Mucosa of stomach (tissue), 1 donor: ENCODE measurements around the gene TBC1D16.

ENCODE experiments used
- H3K27me3 ChIP-seq: one replicate; pipeline ENCODE4 v1.7.0; 2013; ENCODE audit warnings: mild to moderate bottlenecking, low read length; ENCODE audit not compliant: control insufficient read depth, insufficient read depth
- H3K36me3 ChIP-seq: one replicate; pipeline ENCODE4 v1.7.0; 2013; ENCODE audit warnings: low read length; ENCODE audit not compliant: control insufficient read depth, insufficient read depth
- H3K4me1 ChIP-seq: one replicate; pipeline ENCODE4 v1.7.0; 2013; ENCODE audit warnings: mild to moderate bottlenecking, low read length; ENCODE audit not compliant: control insufficient read depth, insufficient read depth
- H3K4me3 ChIP-seq: one replicate; pipeline ENCODE4 v1.7.0; 2013; ENCODE audit warnings: low read length
- H3K9ac ChIP-seq: one replicate; pipeline ENCODE4 v1.7.0; 2013; ENCODE audit warnings: mild to moderate bottlenecking, low read length, moderate library complexity
- H3K9me3 ChIP-seq: one replicate; pipeline ENCODE4 v1.7.0; 2013; ENCODE audit warnings: mild to moderate bottlenecking, low read length, moderate library complexity; ENCODE audit not compliant: control insufficient read depth
- donor health status: Pancreatic carcinoma.

The TBC1D16 gene

DNA sequence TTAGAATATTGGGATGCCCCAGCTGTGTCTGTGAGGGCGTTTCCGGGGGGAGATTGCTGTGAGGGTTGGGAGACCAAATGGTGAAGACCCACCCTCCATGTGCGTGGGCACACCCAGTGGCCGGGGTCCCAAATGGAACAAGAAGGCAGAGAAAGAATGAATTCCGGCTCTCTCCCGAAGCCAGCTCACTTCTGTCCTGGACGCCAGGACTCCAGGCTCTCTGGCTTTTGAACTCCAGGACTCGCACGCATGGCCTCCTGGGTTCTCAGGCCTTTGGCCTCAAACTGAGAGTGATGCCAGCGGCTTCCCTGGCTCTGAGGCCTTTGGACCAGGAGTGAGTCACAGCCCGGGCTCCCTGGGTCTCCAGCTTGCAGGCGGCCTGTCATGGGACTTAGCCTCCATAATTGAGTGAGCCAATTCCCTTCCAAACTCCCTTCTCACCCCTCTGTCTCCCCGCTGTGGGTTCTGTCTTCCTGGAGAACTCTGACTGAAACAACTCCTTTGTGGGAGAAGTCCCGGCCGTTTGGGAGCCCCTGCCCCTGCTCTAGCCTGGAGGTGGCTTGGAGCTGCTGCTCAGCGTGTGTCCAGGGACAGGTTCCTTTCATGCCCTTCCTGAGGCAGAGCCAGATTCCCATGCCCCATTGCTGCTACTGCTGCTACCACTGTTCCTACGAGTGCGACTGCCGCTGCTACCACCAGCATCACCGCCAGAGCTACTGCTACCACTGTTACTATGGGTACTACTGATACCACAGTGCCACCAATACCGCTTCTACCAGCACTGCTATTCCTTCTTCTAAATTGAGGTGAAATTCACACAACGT, 146.6 kb downstream of the TBC1D16 start:
- Histone ChIP-seq H3K9me3 (no peaks in the 10 kb centered on the region), H3K36me3 (no peaks in the 10 kb centered on the region), H3K27me3 (peaks cover 10% of the 10 kb centered on the region), H3K4me1 (peaks cover 28% of the 10 kb centered on the region), H3K4me3 (no peak overlapping the region), H3K9ac (no peak overlapping the region)

DNA sequence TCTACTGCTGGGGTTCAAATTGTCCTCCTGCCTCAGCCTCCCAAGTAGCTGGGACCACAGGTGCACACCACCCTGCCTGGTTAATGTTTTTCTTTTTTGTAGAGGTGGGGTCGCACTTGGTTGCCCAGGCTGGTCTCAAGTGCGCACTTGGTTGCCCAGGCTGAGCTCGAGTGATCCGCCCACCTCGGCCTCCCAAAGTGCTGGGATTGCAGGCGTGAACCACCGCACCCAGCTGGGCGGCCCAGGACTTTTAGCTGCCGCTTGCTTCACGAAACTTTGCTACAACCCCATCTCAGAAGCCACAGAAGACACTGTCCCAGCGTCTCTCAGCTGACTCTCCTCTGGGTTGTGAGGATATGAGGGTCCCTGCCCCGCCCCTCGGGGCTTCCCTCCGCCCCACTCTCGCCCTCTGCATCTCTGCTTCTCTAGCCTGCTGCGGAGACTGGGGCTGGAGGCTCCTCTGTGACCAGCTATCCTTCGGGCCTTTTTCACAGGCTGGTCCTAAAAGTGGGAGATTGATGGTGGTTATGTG, 147.6 kb downstream of the TBC1D16 start:
- Histone ChIP-seq H3K9ac (no peak overlapping the region), H3K36me3 (no peaks in the 10 kb centered on the region), H3K4me3 (no peak overlapping the region), H3K4me1 (peaks cover 26% of the 10 kb centered on the region), H3K27me3 (peaks cover 10% of the 10 kb centered on the region), H3K9me3 (no peaks in the 10 kb centered on the region)

DNA sequence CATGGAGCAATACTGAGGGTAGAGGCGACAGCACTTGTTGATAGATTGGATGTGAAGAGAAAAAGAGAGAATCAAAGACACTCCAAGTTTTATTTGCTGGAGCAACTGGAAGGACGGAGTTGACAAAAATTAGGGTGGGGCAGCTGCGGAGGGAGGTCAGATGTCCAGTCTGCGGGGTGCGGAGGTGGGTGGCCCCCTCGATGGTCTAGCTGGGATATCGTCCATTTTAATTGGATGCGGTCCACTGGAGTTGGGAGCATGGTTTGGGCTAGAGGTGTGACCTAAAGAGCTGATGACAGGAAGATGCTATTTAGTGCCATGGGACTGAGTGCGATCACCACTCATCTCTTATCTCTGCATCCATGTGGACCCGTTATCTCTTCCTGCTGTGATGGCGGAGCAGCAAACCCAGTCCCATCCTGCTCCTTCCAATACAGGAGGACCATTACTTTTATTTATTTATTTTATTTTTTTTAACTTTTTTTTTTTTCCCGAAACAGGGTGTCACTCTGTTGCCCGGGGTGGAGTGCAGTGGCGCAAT, 148.2 kb downstream of the TBC1D16 start:
- H3K27me3 ChIP-seq: peaks cover 10% of the 10 kb centered on the region
- H3K4me1 ChIP-seq: peaks cover 21% of the 10 kb centered on the region
- H3K36me3 ChIP-seq: no peaks in the 10 kb centered on the region

DNA sequence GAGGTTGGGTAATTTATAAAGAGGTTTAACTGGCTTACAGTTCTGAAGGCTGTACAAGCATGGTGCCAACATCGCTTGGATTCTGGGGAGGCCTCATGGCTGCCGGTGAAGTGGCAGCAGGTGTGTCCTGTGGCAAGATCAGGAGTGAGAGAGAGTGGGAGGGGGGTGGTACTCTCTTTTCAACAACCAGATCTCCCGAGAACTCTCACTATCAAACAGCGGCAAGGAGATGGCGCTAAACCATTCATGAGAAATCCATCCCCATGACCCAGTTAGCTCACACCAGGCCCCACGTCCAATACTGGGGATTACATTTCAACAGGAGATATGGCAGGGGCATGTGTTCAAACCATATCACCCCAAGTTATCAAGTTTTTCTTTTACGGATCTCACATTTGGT, 152.5 kb downstream of the TBC1D16 start:
- Histone ChIP-seq H3K9me3 (no peaks in the 10 kb centered on the region), H3K9ac (no peak overlapping the region), H3K4me3 (no peak overlapping the region), H3K4me1 (no peaks in the 10 kb centered on the region), H3K27me3 (peaks cover 6% of the 10 kb centered on the region), H3K36me3 (no peaks in the 10 kb centered on the region)

More for the DNA sequence above, 148.2 kb downstream of the TBC1D16 start:
- H3K4me3 ChIP-seq: no peak overlapping the region
- H3K9ac ChIP-seq: no peak overlapping the region
- no peaks in the 10 kb centered on the region for H3K9me3 ChIP-seq
